HEK293 (cell line): ENCODE data around the gene PPFIA3.
A peak's percentile ranks its signal among the peaks of the same experiment; 100 is the strongest.

Source experiments
- GLIS1 ChIP-seq: fragments of 450-650 bp; formaldehyde crosslinking; IDR thresholded peaks from 2 replicates; pipeline ENCODE4 v1.5.1; 2016; ENCODE audit warnings: missing biosample characterization, missing genetic modification characterization
- KLF7 ChIP-seq: fragments of 450-650 bp; formaldehyde crosslinking; IDR thresholded peaks from 2 replicates; pipeline ENCODE4 v1.5.1; 2016; ENCODE audit warnings: missing biosample characterization, missing genetic modification characterization, borderline replicate concordance
- RBAK ChIP-seq: fragments of 450-650 bp; formaldehyde crosslinking; IDR thresholded peaks from 2 replicates; pipeline ENCODE4 v1.5.1; 2016; ENCODE audit warnings: missing biosample characterization, missing genetic modification characterization
- ZBTB21 ChIP-seq: fragments of 450-650 bp; formaldehyde crosslinking; IDR thresholded peaks from 2 replicates; pipeline ENCODE4 v1.5.1; 2017; ENCODE audit warnings: missing biosample characterization, missing genetic modification characterization
- ZBTB8A ChIP-seq: fragments of 450-650 bp; formaldehyde crosslinking; IDR thresholded peaks from 2 replicates; pipeline ENCODE4 v1.5.1; 2016; ENCODE audit warnings: missing biosample characterization, missing genetic modification characterization
- ZNF211 ChIP-seq: fragments of 450-650 bp; formaldehyde crosslinking; IDR thresholded peaks from 2 replicates; pipeline ENCODE4 v1.5.1; 2016; ENCODE audit warnings: low read depth, missing biosample characterization, missing genetic modification characterization
- ZNF596 ChIP-seq: fragments of 450-650 bp; IDR thresholded peaks from 2 replicates; pipeline ENCODE4 v1.5.0; 2018; ENCODE audit warnings: missing biosample characterization, mild to moderate bottlenecking, missing genetic modification characterization, moderate library complexity
- ZNF654 ChIP-seq: fragments of 450-650 bp; formaldehyde crosslinking; IDR thresholded peaks from 2 replicates; pipeline ENCODE4 v1.5.1; 2016; ENCODE audit warnings: low read depth, missing biosample characterization, missing genetic modification characterization
- ZNF707 ChIP-seq: fragments of 450-650 bp; formaldehyde crosslinking; IDR thresholded peaks from 2 replicates; pipeline ENCODE4 v1.5.1; 2016; ENCODE audit warnings: missing biosample characterization, missing genetic modification characterization
- ZNF777 ChIP-seq: fragments of 450-650 bp; formaldehyde crosslinking; IDR thresholded peaks from 2 replicates; pipeline ENCODE4 v1.5.1; 2017; ENCODE audit warnings: missing biosample characterization, missing genetic modification characterization, borderline replicate concordance
- TF ChIP-seq, protein P1 (sequence below): fragments of 450-650 bp; formaldehyde crosslinking; IDR thresholded peaks from 2 replicates; pipeline ENCODE4 v1.5.1; 2016; ENCODE audit warnings: missing biosample characterization, missing genetic modification characterization, borderline replicate concordance
- TF ChIP-seq, protein P2 (sequence below): fragments of 450-650 bp; formaldehyde crosslinking; IDR thresholded peaks from 2 replicates; pipeline ENCODE4 v1.5.1; 2016; ENCODE audit warnings: missing biosample characterization, missing genetic modification characterization
- TF ChIP-seq, protein P3 (sequence below): fragments of 450-650 bp; formaldehyde crosslinking; IDR thresholded peaks from 2 replicates; pipeline ENCODE4 v1.5.0; 2017; ENCODE audit warnings: missing biosample characterization, missing genetic modification characterization, borderline replicate concordance
- TF ChIP-seq, protein P4 (sequence below): fragments of 450-650 bp; formaldehyde crosslinking; IDR thresholded peaks from 2 replicates; pipeline ENCODE4 v1.5.1; 2016; ENCODE audit warnings: missing biosample characterization, missing genetic modification characterization
- TF ChIP-seq, protein P5 (sequence below): fragments of 450-650 bp; formaldehyde crosslinking; IDR thresholded peaks from 2 replicates; pipeline ENCODE4 v1.5.1; 2017; ENCODE audit warnings: missing biosample characterization, missing genetic modification characterization
- TF ChIP-seq, protein P6 (sequence below): fragments of 450-650 bp; formaldehyde crosslinking; IDR thresholded peaks from 2 replicates; pipeline ENCODE4 v1.5.1; 2016; ENCODE audit warnings: missing biosample characterization, missing genetic modification characterization

Gene PPFIA3

DNA sequence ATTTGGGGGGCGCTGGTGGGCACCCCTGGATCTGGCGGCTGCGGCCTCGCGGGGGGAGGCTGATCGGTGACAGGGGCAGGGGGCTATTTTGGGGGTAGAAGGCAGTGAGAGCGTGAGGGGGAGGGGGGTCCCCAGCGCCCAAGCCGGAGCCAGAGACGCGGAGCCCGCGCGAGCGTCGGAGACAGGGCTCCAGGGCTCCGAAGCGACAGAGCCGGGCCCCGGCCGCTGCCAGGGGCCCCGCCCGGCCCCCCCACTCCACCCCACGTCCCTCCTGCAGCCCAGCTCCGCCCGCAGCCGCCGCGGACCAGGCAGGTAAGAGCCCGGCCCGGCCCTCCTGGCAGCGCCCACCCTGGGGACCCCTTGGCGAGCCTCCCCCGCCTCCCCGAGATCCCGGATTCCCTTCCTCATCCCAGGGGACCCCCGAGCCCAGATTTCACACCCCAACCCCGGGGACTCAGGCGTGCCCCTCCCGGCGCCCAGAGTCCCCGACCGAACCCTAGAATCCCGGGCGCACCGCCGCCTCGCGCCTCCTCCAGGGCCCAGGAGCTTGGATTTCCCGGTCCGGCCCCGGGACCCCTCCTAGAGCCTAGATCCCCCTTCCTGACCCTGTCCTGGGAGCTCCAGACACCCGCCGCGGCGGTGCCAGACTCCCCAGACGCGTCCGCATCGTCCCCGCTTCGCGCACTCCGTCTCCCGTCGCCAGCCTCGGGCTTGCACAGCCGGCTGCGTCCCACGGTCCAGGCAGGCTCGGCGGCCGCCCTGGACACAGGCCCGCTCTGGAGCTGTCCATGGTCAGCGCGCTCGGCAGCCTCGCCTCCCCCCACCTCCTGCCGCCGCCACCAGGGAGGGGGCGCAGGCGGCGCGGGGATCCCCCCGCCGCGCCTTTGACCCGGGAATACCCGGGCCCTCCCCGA, at the start of gene PPFIA3 (continued):
- TF ChIP-seq, protein P1, sequence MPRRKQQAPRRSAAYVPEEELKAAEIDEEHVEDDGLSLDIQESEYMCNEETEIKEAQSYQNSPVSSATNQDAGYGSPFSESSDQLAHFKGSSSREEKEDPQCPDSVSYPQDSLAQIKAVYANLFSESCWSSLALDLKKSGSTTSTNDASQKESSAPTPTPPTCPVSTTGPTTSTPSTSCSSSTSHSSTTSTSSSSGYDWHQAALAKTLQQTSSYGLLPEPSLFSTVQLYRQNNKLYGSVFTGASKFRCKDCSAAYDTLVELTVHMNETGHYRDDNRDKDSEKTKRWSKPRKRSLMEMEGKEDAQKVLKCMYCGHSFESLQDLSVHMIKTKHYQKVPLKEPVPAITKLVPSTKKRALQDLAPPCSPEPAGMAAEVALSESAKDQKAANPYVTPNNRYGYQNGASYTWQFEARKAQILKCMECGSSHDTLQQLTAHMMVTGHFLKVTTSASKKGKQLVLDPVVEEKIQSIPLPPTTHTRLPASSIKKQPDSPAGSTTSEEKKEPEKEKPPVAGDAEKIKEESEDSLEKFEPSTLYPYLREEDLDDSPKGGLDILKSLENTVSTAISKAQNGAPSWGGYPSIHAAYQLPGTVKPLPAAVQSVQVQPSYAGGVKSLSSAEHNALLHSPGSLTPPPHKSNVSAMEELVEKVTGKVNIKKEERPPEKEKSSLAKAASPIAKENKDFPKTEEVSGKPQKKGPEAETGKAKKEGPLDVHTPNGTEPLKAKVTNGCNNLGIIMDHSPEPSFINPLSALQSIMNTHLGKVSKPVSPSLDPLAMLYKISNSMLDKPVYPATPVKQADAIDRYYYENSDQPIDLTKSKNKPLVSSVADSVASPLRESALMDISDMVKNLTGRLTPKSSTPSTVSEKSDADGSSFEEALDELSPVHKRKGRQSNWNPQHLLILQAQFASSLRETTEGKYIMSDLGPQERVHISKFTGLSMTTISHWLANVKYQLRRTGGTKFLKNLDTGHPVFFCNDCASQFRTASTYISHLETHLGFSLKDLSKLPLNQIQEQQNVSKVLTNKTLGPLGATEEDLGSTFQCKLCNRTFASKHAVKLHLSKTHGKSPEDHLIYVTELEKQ (tag by site-specific recombination), result no peak
- TF ChIP-seq ZNF211 (tag by site-specific recombination) (no peak), ZNF707 (tag by site-specific recombination) (no peak), ZNF777 (tag by site-specific recombination) (peak; percentile 56; the same call in 1 of the 2 replicates), ZBTB8A (peak; percentile 33; the same call in 1 of the 2 replicates), KLF7 (tag by site-specific recombination) (no peak), ZNF654 (no peak), ZNF596 (tag by site-specific recombination) (no peak), GLIS1 (tag by site-specific recombination) (peak; percentile 34; the same call in 1 of the 2 replicates), RBAK (tag by site-specific recombination) (no peak), ZBTB21 (no peak)
- TF ChIP-seq, protein P2, sequence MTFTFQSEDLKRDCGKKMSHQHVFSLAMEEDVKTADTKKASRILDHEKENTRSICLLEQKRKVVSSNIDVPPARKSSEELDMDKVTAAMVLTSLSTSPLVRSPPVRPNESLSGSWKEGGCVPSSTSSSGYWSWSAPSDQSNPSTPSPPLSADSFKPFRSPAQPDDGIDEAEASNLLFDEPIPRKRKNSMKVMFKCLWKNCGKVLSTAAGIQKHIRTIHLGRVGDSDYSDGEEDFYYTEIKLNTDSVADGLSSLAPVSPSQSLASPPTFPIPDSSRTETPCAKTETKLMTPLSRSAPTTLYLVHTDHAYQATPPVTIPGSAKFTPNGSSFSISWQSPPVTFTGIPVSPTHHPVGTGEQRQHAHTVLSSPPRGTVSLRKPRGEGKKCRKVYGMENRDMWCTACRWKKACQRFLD (tag by site-specific recombination), result no peak
- TF ChIP-seq, protein P3, sequence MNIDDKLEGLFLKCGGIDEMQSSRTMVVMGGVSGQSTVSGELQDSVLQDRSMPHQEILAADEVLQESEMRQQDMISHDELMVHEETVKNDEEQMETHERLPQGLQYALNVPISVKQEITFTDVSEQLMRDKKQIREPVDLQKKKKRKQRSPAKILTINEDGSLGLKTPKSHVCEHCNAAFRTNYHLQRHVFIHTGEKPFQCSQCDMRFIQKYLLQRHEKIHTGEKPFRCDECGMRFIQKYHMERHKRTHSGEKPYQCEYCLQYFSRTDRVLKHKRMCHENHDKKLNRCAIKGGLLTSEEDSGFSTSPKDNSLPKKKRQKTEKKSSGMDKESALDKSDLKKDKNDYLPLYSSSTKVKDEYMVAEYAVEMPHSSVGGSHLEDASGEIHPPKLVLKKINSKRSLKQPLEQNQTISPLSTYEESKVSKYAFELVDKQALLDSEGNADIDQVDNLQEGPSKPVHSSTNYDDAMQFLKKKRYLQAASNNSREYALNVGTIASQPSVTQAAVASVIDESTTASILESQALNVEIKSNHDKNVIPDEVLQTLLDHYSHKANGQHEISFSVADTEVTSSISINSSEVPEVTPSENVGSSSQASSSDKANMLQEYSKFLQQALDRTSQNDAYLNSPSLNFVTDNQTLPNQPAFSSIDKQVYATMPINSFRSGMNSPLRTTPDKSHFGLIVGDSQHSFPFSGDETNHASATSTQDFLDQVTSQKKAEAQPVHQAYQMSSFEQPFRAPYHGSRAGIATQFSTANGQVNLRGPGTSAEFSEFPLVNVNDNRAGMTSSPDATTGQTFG (tag by site-specific recombination), result no peak
- TF ChIP-seq, protein P4, sequence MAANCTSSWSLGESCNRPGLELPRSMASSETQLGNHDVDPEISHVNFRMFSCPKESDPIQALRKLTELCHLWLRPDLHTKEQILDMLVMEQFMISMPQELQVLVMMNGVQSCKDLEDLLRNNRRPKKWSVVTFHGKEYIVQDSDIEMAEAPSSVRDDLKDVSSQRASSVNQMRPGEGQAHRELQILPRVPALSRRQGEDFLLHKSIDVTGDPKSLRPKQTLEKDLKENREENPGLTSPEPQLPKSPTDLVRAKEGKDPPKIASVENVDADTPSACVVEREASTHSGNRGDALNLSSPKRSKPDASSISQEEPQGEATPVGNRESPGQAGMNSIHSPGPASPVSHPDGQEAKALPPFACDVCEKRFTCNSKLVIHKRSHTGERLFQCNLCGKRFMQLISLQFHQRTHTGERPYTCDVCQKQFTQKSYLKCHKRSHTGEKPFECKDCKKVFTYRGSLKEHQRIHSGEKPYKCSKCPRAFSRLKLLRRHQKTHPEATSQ (tag by site-specific recombination), result no peak
- TF ChIP-seq, protein P5, sequence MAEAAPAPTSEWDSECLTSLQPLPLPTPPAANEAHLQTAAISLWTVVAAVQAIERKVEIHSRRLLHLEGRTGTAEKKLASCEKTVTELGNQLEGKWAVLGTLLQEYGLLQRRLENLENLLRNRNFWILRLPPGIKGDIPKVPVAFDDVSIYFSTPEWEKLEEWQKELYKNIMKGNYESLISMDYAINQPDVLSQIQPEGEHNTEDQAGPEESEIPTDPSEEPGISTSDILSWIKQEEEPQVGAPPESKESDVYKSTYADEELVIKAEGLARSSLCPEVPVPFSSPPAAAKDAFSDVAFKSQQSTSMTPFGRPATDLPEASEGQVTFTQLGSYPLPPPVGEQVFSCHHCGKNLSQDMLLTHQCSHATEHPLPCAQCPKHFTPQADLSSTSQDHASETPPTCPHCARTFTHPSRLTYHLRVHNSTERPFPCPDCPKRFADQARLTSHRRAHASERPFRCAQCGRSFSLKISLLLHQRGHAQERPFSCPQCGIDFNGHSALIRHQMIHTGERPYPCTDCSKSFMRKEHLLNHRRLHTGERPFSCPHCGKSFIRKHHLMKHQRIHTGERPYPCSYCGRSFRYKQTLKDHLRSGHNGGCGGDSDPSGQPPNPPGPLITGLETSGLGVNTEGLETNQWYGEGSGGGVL, result peak; percentile 64; the same call in 1 of the 2 replicates
- TF ChIP-seq, protein P6, sequence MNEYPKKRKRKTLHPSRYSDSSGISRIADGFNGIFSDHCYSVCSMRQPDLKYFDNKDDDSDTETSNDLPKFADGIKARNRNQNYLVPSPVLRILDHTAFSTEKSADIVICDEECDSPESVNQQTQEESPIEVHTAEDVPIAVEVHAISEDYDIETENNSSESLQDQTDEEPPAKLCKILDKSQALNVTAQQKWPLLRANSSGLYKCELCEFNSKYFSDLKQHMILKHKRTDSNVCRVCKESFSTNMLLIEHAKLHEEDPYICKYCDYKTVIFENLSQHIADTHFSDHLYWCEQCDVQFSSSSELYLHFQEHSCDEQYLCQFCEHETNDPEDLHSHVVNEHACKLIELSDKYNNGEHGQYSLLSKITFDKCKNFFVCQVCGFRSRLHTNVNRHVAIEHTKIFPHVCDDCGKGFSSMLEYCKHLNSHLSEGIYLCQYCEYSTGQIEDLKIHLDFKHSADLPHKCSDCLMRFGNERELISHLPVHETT (tag by site-specific recombination), result no peak
